Tibial artery (tissue), 4 donors: Measurements from ENCODE around the gene PRRC2B.
"Not testable (repeated sequence)": the region's sequence is repeated elsewhere in the genome, so short reads cannot be mapped to it uniquely, and the experiment has no call there.

Experiments used
- DNase-seq, 2 donors: peaks; one replicate each; pipeline ENCODE4 v3.0.0-alpha.2; 2019
- H3K27ac ChIP-seq, 2 donors: fragments of 200-600 bp; sonication (generic) in 1 of 2; 1 replicate in 1 of 2; 2 replicates in 1 of 2; pipeline ENCODE4 v1.5.1; 2018 to 2019; ENCODE audit warnings: mild to moderate bottlenecking in 1 of 2
- H3K27me3 ChIP-seq, 2 donors: fragments of 200-600 bp; sonication (generic) in 1 of 2; one replicate each; pipeline versions ENCODE4 v1.5.1 to v1.6.0; 2016 to 2019
- H3K36me3 ChIP-seq, 3 donors: fragments of 200-600 bp; sonication (generic) in 2 of 3; one replicate each; pipeline ENCODE4 v1.5.1; 2016 to 2019; ENCODE audit warnings: mild to moderate bottlenecking in 2 of 3
- H3K4me1 ChIP-seq, 4 donors: fragments of 200-600 bp; sonication (generic) in 2 of 4; 1 replicate in 3 of 4; 2 replicates in 1 of 4; pipeline ENCODE4 v1.5.1; 2016 to 2019
- H3K4me3 ChIP-seq, 2 donors: fragments of 200-600 bp; sonication (generic) in 1 of 2; 1 replicate in 1 of 2; 2 replicates in 1 of 2; pipeline ENCODE4 v1.5.1; 2018 to 2019; ENCODE audit warnings: mild to moderate bottlenecking in 2 of 2
- H3K9me3 ChIP-seq, 3 donors: fragments of 200-600 bp; sonication (generic) in 1 of 3; one replicate each; pipeline ENCODE4 v1.5.1; 2016 to 2019
- CTCF ChIP-seq, 2 experiments: fragments of 200-600 bp in 1 of 2; fragments of 450-650 bp in 1 of 2; IDR thresholded peaks; one replicate each; pipeline ENCODE4 v1.5.1; 2017 to 2019; ENCODE audit warnings: antibody characterized with exemption in 2 of 2, mild to moderate bottlenecking in 1 of 2, moderate library complexity in 1 of 2
- intact Hi-C: fragments of 100-400 bp; cut with DNase I; formaldehyde crosslinking; loops from one replicate; pipeline ENCODE4 v1.15.0; 2023; ENCODE audit warnings: low total_unique reads

The PRRC2B gene

GRCh38 chr9:131505012-131505411 is 111.1 kb downstream of the PRRC2B start:
- TF ChIP-seq CTCF (IDR thresholded peaks at IDR 0.05), result no peak
- no peak overlapping the region for H3K27ac ChIP-seq
- intact Hi-C loops, result no loop called here
- DNase-seq, result no peak
- H3K36me3 ChIP-seq, result peaks cover 3 to 34% (median 16%) of the 10 kb centered on the region in 3 donors
- no peaks in the 10 kb centered on the region for H3K9me3 ChIP-seq
- H3K4me3 ChIP-seq, result no peak overlapping the region
- no peaks in the 10 kb centered on the region for H3K27me3 ChIP-seq
- peaks cover 0 to 29% (median 14%) of the 10 kb centered on the region in 4 donors for H3K4me1 ChIP-seq

GRCh38 chr9:131511416-131511815 is 117.5 kb downstream of the PRRC2B start:
- Histone ChIP-seq H3K4me3 (no peak overlapping the region), H3K36me3 (peaks cover 53 to 93% (median 79%) of the 10 kb centered on the region in 3 donors), H3K4me1 (no peaks in the 10 kb centered on the region), H3K27me3 (no peaks in the 10 kb centered on the region), H3K9me3 (no peaks in the 10 kb centered on the region), H3K27ac (no peak overlapping the region)
- no peak for DNase-seq
- intact Hi-C loops, result no loop called here
- no peak for TF ChIP-seq CTCF (IDR thresholded peaks at IDR 0.05)

- Histone ChIP-seq H3K27ac (no peak overlapping the region), H3K9me3 (no peaks in the 10 kb centered on the region), H3K36me3 (peaks cover 57 to 97% (median 84%) of the 10 kb centered on the region in 3 donors), H3K4me3 (no peak overlapping the region), H3K4me1 (no peaks in the 10 kb centered on the region), H3K27me3 (no peaks in the 10 kb centered on the region)
- no peak for DNase-seq
- intact Hi-C loops, result no loop called here
- no peak for TF ChIP-seq CTCF (IDR thresholded peaks at IDR 0.05)
Measured at GRCh38 chr9:131511880-131512279, 118.0 kb downstream of the PRRC2B start.

- no peak for DNase-seq
- intact Hi-C loops, result no loop called here
- no peak for TF ChIP-seq CTCF (IDR thresholded peaks at IDR 0.05)
- peaks cover 58 to 98% (median 86%) of the 10 kb centered on the region in 3 donors for H3K36me3 ChIP-seq
- no peak overlapping the region for H3K4me3 ChIP-seq
- no peaks in the 10 kb centered on the region for H3K9me3 ChIP-seq
- no peaks in the 10 kb centered on the region for H3K27me3 ChIP-seq
- no peaks in the 10 kb centered on the region for H3K4me1 ChIP-seq
- no peak overlapping the region for H3K27ac ChIP-seq
Measured at GRCh38 chr9:131513177-131513576, 119.3 kb downstream of the PRRC2B start.

GRCh38 chr9:131515559-131516031 is 121.7 kb downstream of the PRRC2B start:
- H3K36me3 ChIP-seq, result peaks cover 71 to 100% (median 95%) of the 10 kb centered on the region in 3 donors
- H3K4me1 ChIP-seq, H3K9me3 ChIP-seq, H3K4me3 ChIP-seq, intact Hi-C loops, DNase-seq, H3K27me3 ChIP-seq, H3K27ac ChIP-seq: not testable (repeated sequence)

GRCh38 chr9:131516100-131516499 is 122.2 kb downstream of the PRRC2B start:
- Histone ChIP-seq H3K27ac (no peak overlapping the region), H3K4me1 (no peaks in the 10 kb centered on the region), H3K4me3 (no peak overlapping the region), H3K27me3 (no peaks in the 10 kb centered on the region), H3K36me3 (peaks cover 71 to 100% (median 95%) of the 10 kb centered on the region in 3 donors), H3K9me3 (no peaks in the 10 kb centered on the region)
- intact Hi-C loops, result no loop called here
- no peak for TF ChIP-seq CTCF (IDR thresholded peaks at IDR 0.05)
- DNase-seq, result no peak
